Activated T-cell treated with anti-CD3 and anti-CD28 coated beads, Interleukin-2, amount 50 U/mL, for 24 hours (primary cell): ENCODE data around the gene AGL.
"Not testable (repeated sequence)": the region's sequence is repeated elsewhere in the genome, so short reads cannot be mapped to it uniquely, and the experiment has no call there.

ENCODE experiments used
- DNase-seq: peaks from one replicate; pipeline ENCODE4 v3.0.0-alpha.2; 2020
- H3K27ac Mint-ChIP-seq: 2 replicates; pipeline ENCODE4 v1.8.0; 2020; ENCODE audit warnings: mild to moderate bottlenecking, mixed read lengths
- H3K27me3 Mint-ChIP-seq: 2 replicates; pipeline ENCODE4 v1.8.0; 2020; ENCODE audit warnings: mixed read lengths
- H3K36me3 Mint-ChIP-seq: 2 replicates; pipeline ENCODE4 v1.8.0; 2020; ENCODE audit warnings: low read depth, mixed read lengths
- H3K4me1 Mint-ChIP-seq: 2 replicates; pipeline ENCODE4 v1.8.0; 2020; ENCODE audit warnings: low read depth, mixed read lengths
- H3K4me3 Mint-ChIP-seq: 2 replicates; pipeline ENCODE4 v1.8.0; 2020; ENCODE audit warnings: mild to moderate bottlenecking, moderate library complexity, mixed read lengths
- H3K9me3 Mint-ChIP-seq: 2 replicates; pipeline ENCODE4 v1.8.0; 2020; ENCODE audit warnings: mixed read lengths

AGL gene

DNA sequence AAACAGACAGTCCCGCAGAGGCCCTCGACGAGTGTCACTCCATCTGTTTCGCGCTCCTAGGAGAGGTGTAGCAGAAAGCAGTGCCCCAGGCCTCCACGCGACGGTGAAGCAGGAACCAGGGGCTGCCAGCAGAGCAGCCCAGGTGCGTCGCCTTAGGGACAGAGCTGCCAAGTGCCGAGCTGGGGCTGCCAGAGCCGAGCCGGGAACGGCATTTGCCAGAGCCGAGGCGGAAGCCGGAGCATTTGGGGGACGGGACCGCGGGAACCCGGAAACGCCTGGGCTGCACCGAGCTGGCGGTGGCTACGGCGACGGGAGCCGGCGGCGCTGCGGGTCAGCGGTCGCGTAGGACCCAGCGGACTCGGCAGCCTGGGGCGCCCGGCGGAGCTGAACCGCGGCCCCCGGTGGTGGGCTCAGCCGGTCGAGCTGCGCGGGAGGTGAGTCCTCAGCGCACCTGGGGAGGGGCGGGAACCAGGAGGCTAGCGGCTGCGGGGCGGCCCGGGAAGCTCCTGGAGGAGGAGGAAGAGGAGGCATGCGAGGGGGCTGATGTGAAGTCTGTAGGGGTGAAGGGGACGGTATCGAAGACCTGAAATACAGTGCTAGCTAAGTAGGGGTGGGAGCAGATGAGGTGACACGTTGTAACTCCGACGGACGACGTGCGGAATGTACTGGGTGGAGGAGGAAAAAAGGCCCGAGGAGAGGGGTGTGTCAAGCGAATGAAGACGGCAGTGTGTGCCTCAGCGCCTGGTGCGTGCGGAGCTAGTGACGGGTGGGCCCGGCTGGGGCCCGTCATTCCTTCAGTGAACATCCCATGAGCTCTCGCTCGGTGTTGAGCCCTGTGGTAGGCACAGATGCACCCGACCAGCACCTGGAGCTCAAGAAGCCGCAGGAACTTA lies 119.8 kb downstream of the AGL start, which contains the start of gene SLC35A3:
SLC35A3 (plus strand) TSS at position 268 of the 893 bp plus-strand sequence. CDS start 23,559 bp downstream, outside the sequence.
- peaks cover 34% of the 10 kb centered on the region for H3K4me1 Mint-ChIP-seq
- H3K36me3 Mint-ChIP-seq, result peaks cover 28% of the 10 kb centered on the region
- H3K4me3 Mint-ChIP-seq, result peak within 1 kb of the TSS; percentile 100
- H3K27ac Mint-ChIP-seq, result peak within 1 kb of the TSS; percentile 97
- H3K27me3 Mint-ChIP-seq, result no peaks in the 10 kb centered on the region
- H3K9me3 Mint-ChIP-seq, result no peaks in the 10 kb centered on the region
- peak; percentile 91 for DNase-seq

GRCh38 chr1:99970713-99971255 lies 120.6 kb downstream of the AGL start:
- H3K27me3 Mint-ChIP-seq, result no peaks in the 10 kb centered on the region
- H3K36me3 Mint-ChIP-seq, result peaks cover 36% of the 10 kb centered on the region
- no peaks in the 10 kb centered on the region for H3K9me3 Mint-ChIP-seq
- peak overlapping the region; percentile 100 for H3K4me3 Mint-ChIP-seq
- H3K27ac Mint-ChIP-seq, result peak overlapping the region; percentile 97
- H3K4me1 Mint-ChIP-seq, result peaks cover 36% of the 10 kb centered on the region
- no peak for DNase-seq

GRCh38 chr1:99972066-99972465 lies 121.9 kb downstream of the AGL start:
- not testable (repeated sequence) for H3K27me3 Mint-ChIP-seq, H3K27ac Mint-ChIP-seq, H3K9me3 Mint-ChIP-seq, DNase-seq
- Mint-ChIP-seq H3K36me3 (peaks cover 43% of the 10 kb centered on the region), H3K4me1 (peaks cover 36% of the 10 kb centered on the region), H3K4me3 (peak overlapping the region; percentile 100)
